Kidney capillary endothelial cell (primary cell): Measurements from ENCODE around the gene TMEM131.

Source experiments
- DNase-seq: peaks from one replicate; pipeline ENCODE4 v3.0.0-alpha.2; 2018; ENCODE audit warnings: low spot score

Gene TMEM131

GRCh38 chr2:97806738-97807618 lies 188.8 kb downstream of the TMEM131 start:
- peak; percentile 49 for DNase-seq

GRCh38 chr2:97805776-97806175 lies 190.0 kb downstream of the TMEM131 start:
- no peak for DNase-seq

GRCh38 chr2:97801028-97801427 lies 194.7 kb downstream of the TMEM131 start:
- no peak for DNase-seq

- no peak for DNase-seq
Observed at GRCh38 chr2:97798416-97798815, 197.3 kb downstream of the TMEM131 start.

- DNase-seq: no peak
Observed at GRCh38 chr2:97797355-97797754, 198.4 kb downstream of the TMEM131 start.

- DNase-seq: no peak
Observed at GRCh38 chr2:97796465-97797126, 199.2 kb downstream of the TMEM131 start.

GRCh38 chr2:97792416-97792815 lies 203.3 kb downstream of the TMEM131 start:
- DNase-seq: no peak

GRCh38 chr2:97788986-97789644 lies 206.6 kb downstream of the TMEM131 start:
- no peak for DNase-seq

- no peak for DNase-seq
Observed at GRCh38 chr2:97785818-97786217, 209.9 kb downstream of the TMEM131 start.

GRCh38 chr2:97784953-97785352 lies 210.8 kb downstream of the TMEM131 start:
- DNase-seq: no peak

- DNase-seq: no peak
Observed at GRCh38 chr2:97781981-97782380, 213.8 kb downstream of the TMEM131 start.

GRCh38 chr2:97779141-97779540 lies 216.6 kb downstream of the TMEM131 start:
- no peak for DNase-seq

GRCh38 chr2:97775074-97775473 lies 220.7 kb downstream of the TMEM131 start:
- DNase-seq: no peak

- peak; percentile 21 for DNase-seq
Observed at GRCh38 chr2:97774425-97774824, 221.3 kb downstream of the TMEM131 start.

GRCh38 chr2:97770445-97770844 lies 225.3 kb downstream of the TMEM131 start:
- no peak for DNase-seq

- no peak for DNase-seq
Observed at GRCh38 chr2:97769711-97770110, 226.0 kb downstream of the TMEM131 start.

GRCh38 chr2:97769308-97769707 lies 226.4 kb downstream of the TMEM131 start:
- no peak for DNase-seq

- DNase-seq: no peak
Observed at GRCh38 chr2:97766567-97766966, 229.2 kb downstream of the TMEM131 start.

- no peak for DNase-seq
Observed at GRCh38 chr2:97765933-97766332, 229.8 kb downstream of the TMEM131 start.

- no peak for DNase-seq
Observed at GRCh38 chr2:97764559-97765263, 231.0 kb downstream of the TMEM131 start.

- no peak for DNase-seq
Observed at GRCh38 chr2:97763176-97763845, 232.4 kb downstream of the TMEM131 start.

GRCh38 chr2:97761192-97761591 lies 234.6 kb downstream of the TMEM131 start:
- DNase-seq: no peak
